ENCODE results near the gene ZSCAN25. TPM values are rescaled to one million over a fixed set of nuclear protein-coding genes. Genes with fewer than 3 reads are reported as not detected.

Gene ZSCAN25
- total RNA-seq, 4 donors from 2014 or later: 15.3 to 46.1 (median 20.0) TPM

- H3K36me3 ChIP-seq: peaks cover 14% of the 10 kb centered on the region
- no peaks in the 10 kb centered on the region for H3K4me1 ChIP-seq
- WGBS: 89% methylated on average over 7 of the region's 7 CpGs
- no peaks in the 10 kb centered on the region for H3K27me3 ChIP-seq
- DNase-seq (ENCODE audit: low spot score in 2 of 2): no peak
- no peak overlapping the region for H3K4me3 ChIP-seq
- no peak overlapping the region for H3K27ac ChIP-seq
- TF ChIP-seq CTCF (IDR thresholded peaks at IDR 0.05) (no peak), EP300 (IDR thresholded peaks at IDR 0.05) (no peak), POLR2AphosphoS5 (IDR thresholded peaks at IDR 0.05) (no peak), POLR2A (IDR thresholded peaks at IDR 0.05) (no peak)
- no peaks in the 10 kb centered on the region for H3K9me3 ChIP-seq
Observed at GRCh38 chr7:99672573-99672972, 55.8 kb downstream of the ZSCAN25 start.

GRCh38 chr7:99674995-99675742 is 58.4 kb downstream of the ZSCAN25 start:
- no peak overlapping the region for H3K4me3 ChIP-seq
- H3K27ac ChIP-seq: no peak overlapping the region
- TF ChIP-seq POLR2AphosphoS5 (IDR thresholded peaks at IDR 0.05): no peak
- no peak for TF ChIP-seq POLR2A (IDR thresholded peaks at IDR 0.05)
- TF ChIP-seq EP300 (IDR thresholded peaks at IDR 0.05): no peak
- no peak for TF ChIP-seq CTCF (IDR thresholded peaks at IDR 0.05)
- no peaks in the 10 kb centered on the region for H3K27me3 ChIP-seq
- H3K4me1 ChIP-seq: peaks cover 10% of the 10 kb centered on the region
- no peak for DNase-seq (ENCODE audit: low spot score in 2 of 2)
- peaks cover 14% of the 10 kb centered on the region for H3K36me3 ChIP-seq
- H3K9me3 ChIP-seq: no peaks in the 10 kb centered on the region
- 45% methylated on average over 2 of the region's 2 CpGs for WGBS

GRCh38 chr7:99677013-99677647 is 60.4 kb downstream of the ZSCAN25 start:
- no peak for DNase-seq (ENCODE audit: low spot score in 2 of 2)
- H3K9me3 ChIP-seq: no peaks in the 10 kb centered on the region
- H3K4me3 ChIP-seq: no peak overlapping the region
- H3K36me3 ChIP-seq: peaks cover 4% of the 10 kb centered on the region
- no peak for TF ChIP-seq POLR2AphosphoS5 (IDR thresholded peaks at IDR 0.05)
- no peak for TF ChIP-seq POLR2A (IDR thresholded peaks at IDR 0.05)
- TF ChIP-seq CTCF (IDR thresholded peaks at IDR 0.05): no peak
- no peak for TF ChIP-seq EP300 (IDR thresholded peaks at IDR 0.05)
- 65% methylated on average over 4 of the region's 4 CpGs for WGBS
- no peaks in the 10 kb centered on the region for H3K27me3 ChIP-seq
- H3K4me1 ChIP-seq: peaks cover 11% of the 10 kb centered on the region
- no peak overlapping the region for H3K27ac ChIP-seq

GRCh38 chr7:99677648-99678045 is 60.9 kb downstream of the ZSCAN25 start:
- WGBS: 88% methylated on average over 2 of the region's 2 CpGs
- H3K27ac ChIP-seq: no peak overlapping the region
- no peaks in the 10 kb centered on the region for H3K9me3 ChIP-seq
- H3K4me1 ChIP-seq: peaks cover 11% of the 10 kb centered on the region
- H3K36me3 ChIP-seq: peaks cover 4% of the 10 kb centered on the region
- no peaks in the 10 kb centered on the region for H3K27me3 ChIP-seq
- H3K4me3 ChIP-seq: no peak overlapping the region
- no peak for DNase-seq (ENCODE audit: low spot score in 2 of 2)
- TF ChIP-seq EP300 (IDR thresholded peaks at IDR 0.05): no peak
- TF ChIP-seq POLR2A (IDR thresholded peaks at IDR 0.05): no peak
- no peak for TF ChIP-seq POLR2AphosphoS5 (IDR thresholded peaks at IDR 0.05)
- no peak for TF ChIP-seq CTCF (IDR thresholded peaks at IDR 0.05)

- 39% methylated on average over 4 of the region's 4 CpGs for WGBS
- Histone ChIP-seq H3K4me3 (peak overlapping the region; percentile 43), H3K36me3 (no peaks in the 10 kb centered on the region)
Observed at GRCh38 chr7:99679032-99679399, 62.3 kb downstream of the ZSCAN25 start.

More at GRCh38 chr7:99679032-99679399, 62.3 kb downstream of the ZSCAN25 start:
- Histone ChIP-seq H3K27me3 (no peaks in the 10 kb centered on the region), H3K27ac (peak overlapping the region; percentile 69), H3K9me3 (no peaks in the 10 kb centered on the region), H3K4me1 (peaks cover 11% of the 10 kb centered on the region)
- no peak for DNase-seq (ENCODE audit: low spot score in 2 of 2)
- TF ChIP-seq POLR2A (IDR thresholded peaks at IDR 0.05) (no peak), EP300 (IDR thresholded peaks at IDR 0.05) (no peak), CTCF (IDR thresholded peaks at IDR 0.05) (no peak), POLR2AphosphoS5 (IDR thresholded peaks at IDR 0.05) (no peak)
